ENCODE data around the gene IL17B.

Gene IL17B

DNA sequence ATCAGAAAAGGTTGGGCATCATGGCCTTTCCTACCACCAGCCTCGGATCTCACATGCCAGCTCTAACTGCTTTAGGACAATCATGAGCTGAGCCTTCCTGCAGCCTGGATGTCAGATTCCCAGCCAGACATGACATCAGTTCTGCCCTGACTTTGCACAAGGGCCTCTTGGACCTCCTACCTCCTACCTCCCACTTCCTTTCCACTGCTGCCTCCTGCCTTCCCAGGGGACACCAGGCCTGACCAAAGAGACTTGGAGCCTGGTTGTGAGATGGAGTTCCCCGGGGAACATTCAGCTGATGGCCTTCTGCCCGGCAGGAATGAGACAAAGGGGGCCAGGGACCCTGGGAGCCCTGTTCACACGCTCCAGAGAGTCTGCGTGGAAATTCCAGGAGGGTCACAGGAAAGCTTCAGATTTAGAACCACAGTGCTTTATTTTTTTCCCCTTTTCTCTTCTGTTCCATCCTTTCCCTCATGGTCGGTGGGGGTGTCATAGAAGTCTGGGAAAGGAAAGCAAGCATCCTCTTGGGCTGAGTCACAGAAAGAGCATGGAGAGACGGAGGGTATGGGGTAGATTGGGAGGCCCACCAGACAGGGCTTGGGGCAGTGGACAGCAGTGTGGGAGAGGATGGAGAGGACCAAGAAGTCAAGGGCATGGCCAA lies 35.4 kb upstream of the IL17B start:
- DNase-seq (ENCODE audit: low read depth in 3 of 3), result no peak

DNA sequence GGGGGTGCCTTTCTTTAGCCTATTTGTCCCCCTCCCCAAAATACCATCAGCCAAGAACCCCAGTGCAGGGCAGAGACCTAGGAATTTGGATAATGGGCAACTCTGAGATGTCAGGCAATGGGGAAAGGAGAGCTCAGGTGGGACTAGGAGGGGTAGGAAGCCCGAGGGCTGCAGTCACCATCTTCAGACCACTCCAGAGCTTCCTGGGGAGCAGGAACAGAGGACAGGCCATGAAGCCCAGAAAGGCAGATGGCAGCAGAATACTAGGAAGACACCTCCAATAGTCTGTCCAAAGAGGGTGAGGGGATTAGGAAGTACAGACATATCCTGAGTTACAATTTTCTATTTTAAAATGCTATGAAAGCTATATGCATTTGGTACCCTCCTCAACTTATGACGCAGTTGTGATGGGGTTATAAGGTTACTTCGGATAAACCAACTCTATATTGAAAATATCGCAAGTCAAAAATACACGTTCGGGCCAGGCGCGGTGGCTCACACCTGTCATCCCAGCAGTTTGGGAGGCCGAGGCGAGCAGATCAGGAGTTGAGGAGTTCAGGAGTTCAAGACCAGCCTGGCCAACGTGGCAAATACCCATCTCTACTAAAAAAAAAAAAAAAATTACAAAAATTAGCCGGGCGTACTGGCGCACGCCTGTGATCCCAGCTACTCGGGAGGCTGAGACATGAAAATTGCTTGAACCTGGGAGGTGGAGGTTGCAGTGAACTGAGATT lies 34.6 kb upstream of the IL17B start:
- DNase-seq (ENCODE audit: low read depth in 3 of 3), result no peak

DNA sequence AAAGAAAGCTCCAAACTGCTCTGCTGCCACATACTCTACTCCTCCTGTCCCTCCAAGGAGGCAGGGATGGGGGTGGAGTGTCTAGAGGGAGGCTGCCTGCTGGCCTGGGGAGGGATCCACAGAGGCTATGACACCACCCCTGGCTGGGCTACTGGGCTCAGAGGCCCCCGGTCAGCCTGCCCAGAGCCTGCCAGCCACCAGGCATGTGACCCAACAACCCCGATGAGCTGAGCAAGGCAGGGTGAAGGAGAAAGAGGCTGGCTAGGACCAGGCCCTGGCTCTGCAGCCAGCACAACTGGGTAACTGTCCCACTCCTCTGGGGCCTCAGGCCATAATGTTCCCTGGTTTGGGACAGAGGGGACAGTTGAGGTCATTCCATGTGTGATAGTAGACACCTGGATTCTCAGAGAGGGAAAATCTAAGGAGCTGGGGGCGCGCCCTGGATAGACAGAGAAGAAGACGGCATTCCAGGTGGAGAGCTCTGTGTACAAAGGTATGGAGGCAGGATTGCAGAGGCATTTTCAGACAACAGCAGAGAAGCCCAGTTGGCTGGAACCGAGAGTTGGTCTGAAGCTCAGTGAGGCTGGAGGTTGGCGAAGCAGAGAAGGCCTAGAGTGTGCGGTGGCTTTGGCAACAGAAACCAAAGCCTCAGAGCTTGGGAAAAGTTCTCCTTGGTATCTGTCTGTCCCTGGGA lies 33.8 kb upstream of the IL17B start:
- DNase-seq (ENCODE audit: low read depth in 3 of 3), result no peak

DNA sequence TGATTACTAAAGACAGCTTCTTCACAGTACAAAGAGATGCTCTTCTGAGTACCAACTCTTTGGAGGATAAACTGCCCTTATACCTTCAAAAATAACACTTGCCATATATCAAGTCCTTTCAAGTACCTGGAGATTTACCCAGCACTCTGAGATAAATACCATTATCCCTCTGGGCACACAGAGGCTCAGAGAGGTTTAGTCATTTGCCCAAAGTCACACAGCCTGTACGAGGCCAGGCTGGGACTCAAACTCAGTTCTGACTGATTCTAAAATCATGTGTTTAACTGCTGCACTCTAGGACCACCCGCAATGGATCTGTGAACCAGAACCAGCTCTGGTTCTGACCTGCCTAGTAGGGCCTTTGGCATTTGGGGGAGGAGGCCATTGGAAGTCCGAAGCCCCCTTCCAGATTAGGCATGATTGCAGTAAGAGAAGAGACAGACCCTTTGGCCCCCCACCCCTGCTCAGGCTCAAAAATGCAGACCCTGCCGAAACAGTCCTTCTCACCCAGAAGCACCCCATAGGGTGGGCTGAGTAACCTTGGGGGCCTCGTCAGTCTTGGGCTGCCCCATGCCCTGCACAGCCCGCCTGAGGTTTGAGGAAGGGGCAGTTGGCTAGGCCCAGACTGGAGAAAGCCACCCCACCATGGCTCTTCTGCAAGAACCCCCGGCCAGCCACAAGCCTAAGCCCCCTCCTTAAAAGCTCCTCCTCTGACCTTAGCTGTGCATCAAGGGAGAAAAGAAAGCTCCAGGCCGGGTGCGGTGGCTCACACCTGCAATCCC lies 32.8 kb upstream of the IL17B start:
- no peak for DNase-seq (ENCODE audit: low read depth in 3 of 3)

DNA sequence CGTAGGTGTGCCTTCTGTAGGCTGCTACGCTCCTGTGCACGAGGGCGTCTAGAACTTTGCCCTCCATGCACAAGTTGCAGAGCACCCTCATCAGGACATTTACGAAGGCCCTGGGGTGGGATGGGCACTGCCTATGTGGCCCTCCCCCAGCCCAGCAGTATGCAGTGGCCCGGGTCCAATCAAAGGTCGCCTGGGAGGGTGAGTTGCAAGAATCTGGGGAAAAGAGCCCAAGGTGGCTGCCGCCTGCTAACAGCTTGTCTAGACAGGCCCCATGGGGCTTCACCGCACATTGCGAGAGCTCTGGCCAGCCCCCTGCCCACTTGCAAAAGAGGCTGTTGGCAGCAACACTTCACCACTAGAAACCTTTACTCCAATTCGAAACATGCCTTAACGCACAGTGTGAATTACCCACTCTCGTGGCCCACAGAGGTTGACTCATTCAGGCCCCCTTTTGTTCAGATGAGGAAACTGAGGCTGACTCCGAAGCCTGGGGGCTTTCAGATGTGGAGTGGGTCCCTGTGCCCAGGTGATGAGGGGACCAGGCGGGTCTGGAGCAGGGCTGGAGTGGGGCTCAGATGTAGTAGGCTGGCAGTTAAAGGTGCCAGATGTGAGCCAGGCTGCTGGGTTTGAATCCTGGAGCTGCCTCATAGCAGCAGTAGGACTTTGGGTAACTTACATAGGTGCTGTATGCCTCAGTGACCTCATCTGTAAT lies 31.8 kb upstream of the IL17B start:
- DNase-seq (ENCODE audit: low read depth in 3 of 3), result no peak

DNA sequence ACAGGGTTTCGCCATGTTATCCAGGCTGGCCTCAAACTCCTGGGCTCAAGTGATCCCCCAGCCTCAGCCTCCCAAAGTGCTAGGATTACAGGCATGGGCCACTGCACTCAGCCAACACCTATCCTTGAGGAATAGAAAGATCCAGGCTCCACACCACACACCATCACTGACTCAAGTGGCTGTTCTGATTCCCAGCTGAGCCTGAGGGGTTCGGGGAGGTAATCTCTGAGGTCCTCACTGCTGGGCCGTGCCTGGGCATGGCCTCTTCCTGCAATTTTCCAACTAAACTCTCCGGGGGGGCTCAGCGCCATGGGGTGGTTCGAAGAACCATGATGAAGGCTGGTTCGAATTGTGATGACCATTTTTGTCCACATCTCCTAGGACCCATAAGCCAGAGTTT lies 31.0 kb upstream of the IL17B start:
- DNase-seq (ENCODE audit: low read depth in 3 of 3), result no peak

DNA sequence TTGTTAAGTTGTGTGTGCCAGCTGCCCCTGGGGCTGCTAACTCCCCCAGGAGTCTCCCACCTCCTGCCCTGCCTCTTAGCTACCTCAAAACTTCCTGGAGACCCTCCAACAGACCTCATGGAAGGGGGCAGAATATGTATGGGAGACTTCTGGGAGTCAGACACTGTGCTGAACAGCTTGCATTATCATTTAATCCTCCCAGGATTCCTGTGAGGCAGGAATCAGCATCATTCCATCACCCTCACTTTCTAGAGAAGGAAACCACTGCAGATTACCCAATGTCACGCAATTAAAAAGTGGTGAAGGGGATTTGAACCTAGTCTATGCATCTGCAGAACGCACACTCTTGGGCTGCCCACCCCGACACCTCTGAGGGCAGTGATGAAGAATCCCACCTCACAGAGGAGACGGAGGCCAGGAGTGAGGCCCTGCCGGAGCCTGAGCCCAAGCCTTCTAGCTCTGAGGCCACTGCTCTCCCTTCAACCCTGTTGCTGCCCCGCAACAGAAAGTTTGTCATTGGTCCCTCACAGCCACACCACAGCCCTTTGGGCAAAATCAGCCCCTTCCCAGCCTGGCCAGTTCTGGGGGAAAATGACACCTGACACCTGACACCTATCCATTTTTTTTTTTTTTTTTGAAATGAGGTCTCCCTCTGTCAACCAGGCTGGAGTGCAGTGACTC lies 30.3 kb upstream of the IL17B start:
- DNase-seq (ENCODE audit: low read depth in 3 of 3), result no peak

DNA sequence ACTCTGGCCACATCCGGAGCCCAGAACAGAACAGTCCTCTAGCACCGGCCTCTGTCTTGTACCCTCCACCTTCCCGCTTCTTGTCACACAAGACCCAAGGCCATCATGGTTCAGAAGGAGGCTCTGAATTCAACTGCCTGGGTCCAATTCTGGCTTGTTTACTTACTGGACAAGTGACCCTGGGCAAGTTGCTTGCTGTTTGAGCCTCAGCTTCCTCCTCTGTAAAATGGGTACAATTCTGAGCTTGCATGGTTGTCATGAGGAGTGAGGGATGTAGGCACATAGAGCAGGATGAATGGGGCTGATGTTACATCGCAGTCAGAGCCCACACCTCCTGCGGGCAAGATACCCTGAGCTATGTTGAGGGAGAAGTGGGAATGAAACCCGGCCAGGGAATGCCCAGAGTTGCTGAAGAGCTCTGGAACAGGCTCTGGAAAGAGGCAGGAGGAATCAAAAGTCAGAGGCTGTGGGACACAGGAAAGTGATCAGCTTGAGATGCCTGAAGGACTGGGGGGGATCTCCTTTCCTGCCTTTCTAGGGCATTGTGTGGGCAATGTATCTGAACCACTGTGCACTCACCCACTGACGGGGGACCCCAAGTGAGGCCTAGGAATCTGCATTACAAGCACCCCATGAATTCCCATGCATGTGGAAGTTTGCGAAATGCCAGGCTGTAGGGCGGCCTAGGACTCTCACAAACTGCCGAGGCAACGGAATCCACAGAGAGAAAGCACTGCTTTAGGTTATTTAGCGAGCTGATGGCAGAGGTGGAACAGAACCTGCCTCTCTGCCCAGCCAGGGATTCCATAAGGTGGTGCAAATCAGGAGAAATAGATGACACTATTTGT lies 29.4 kb upstream of the IL17B start:
- no peak for DNase-seq (ENCODE audit: low read depth in 3 of 3)

DNA sequence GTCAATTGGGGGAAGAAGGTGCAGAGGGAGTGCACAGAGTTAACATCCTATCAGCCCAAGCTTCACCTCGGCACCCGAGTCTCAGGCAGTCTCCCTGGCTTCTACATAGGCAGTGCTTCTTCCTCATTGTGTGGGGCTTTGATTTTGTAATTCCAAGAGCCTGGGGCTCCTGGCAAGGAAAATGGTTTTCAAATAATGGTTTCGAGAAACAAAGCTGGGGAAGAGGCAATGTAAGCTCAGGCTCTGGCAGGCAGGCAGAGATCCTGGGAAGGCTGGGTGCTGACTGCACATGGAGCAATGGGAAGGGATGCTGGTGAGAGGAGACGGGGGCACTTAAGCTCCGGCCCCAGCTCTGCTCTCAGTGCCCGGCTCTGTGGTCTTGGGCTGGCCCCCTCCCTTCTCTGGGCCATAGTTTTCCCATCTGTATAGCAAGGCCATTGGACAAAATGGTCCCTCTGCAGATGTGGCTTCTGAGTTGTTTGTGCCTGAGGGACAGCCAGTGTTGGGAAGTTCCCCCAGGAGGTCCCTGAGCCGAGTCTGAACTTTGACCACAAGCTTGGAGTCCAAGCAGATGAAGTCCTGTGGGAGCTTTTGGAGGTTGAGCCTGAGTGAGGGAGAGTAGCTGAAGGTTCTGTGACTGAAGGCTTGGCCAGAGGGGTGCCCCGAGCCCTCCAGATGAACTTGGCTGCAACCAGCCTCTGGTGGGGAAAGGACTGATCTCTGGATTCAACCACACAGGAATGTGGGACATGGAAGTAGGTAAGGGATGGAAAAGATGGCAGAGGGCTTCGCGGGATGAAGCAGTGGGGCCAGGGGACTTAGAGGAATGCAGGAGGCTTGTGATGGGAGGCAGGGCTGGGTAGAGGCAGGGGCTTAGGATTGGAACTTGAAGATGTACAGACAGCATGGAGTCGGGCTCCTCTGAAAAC lies 28.5 kb upstream of the IL17B start:
- DNase-seq (ENCODE audit: low read depth in 3 of 3), result no peak

DNA sequence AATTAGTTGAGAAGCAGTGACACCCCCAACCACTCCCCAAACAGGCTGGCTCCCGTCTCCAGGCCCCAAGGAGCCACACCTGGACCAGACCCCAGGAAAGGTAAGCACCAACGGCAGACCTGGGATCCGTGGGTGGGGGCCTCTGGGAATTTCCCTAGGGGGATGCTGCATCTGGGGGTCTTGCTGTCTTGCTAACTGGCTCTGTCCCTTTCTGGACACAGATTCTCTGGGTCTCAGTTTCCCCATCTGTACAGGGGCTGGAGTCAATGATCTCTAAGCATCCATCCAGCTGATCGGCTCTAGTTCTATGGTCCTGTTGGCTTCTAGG lies 27.9 kb upstream of the IL17B start:
- DNase-seq (ENCODE audit: low read depth in 3 of 3), result no peak

DNA sequence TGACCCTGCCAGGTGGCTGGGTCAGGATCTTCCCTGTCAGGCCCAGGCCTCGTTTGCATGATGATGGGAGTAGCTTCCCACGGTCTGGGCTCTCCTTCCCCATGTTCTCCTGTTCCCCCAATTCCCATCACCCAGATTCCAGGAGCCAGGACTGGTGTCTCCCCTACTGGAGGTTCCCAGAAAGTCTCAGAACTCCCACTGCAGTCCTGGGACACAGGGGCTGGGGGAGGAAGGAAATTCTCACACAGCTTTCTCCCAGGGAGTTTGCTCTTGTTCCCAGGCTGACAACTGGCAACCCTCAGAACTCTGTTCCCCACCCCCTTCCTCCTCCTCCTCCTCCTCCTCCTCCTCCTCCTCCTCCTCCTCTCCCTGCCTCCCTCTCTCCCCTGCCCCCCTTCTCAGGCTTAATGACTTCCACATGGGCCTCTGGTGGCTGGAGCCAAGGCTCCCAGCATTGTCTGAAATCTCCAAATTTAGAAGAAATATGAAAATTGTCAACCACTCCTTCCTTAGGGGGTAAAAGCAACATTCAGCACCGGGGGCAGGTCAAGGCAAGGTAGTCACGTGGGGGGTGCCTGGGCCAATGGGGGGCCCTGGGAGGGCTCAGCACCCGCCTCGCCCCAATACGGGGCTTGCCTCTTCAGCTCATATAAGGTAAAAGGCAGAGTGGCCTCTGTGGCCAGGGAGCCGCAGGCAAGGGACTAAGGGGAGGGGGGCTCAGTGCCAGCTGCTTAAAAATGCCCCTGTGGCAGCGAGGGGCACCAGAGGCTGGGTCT lies 27.3 kb upstream of the IL17B start:
- no peak for DNase-seq (ENCODE audit: low read depth in 3 of 3)

DNA sequence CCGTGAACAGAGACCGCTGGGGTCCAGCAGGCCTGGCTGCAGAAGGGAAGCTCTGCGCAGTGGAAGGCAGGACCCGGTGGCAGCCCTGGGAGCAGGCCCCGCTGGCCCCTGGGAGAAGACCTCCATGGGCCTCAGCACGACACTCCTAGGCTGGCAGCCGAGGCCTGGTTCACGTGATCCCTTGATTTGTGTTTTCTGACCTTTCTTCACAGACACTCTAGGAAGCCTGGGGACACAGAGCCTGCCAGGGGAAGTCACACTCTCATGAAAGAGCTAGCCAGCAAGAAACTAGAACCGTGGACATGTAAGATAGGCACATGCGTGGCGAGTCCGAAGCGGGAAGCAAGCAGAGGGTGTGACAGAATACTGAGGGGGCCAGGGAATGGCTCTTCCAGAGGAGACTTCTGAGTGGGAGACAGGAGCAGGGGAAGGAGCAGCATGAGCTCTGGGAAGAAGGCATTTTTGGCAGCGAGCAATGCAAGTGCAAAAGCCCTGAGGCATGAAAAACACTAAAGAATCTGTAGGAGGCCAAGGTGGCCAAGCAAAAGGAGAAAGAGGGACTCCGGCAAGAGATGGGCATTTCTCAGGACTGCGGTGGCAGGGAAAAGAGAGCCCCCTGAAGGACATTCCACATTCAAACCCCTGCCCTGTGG lies 26.6 kb upstream of the IL17B start:
- no peak for DNase-seq (ENCODE audit: low read depth in 3 of 3)

DNA sequence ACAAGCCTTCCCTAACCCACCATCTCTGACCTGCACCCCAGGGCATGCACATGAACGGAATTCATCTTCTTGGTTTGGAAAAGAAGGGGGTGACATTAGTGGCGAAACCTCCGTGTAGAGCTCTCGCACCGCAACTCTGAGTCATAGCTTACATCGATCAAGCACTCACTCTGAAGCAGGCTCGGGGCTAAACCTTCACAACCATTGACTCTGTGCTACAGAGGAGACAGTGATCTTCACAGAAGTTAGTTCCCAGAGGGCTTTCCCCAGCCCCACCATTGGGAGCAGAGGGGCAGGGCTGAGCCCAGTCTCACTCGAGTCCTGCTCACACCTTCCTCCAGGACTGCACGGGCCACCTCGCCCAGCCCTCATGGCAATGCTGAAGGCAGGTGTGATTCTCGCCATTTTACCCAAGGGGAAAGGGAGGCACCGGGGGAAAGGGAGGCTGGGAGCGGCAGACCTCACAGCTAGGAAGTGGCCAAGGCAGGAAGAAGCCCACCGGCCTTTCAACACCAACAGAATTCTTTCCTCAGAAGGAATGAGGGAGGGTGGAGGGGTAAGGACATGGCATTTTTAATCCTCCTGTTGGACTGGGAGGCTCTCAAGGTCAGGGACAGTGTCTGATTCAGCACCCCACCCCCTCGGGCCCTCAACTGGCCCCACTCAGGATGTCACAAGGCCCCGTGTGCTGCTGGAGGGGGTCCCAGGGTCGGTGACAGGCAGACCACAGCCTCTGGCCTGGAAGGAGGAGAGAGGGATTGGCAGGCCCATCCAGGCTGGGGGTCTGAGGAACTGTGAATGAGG lies 25.9 kb upstream of the IL17B start:
- DNase-seq (ENCODE audit: low read depth in 3 of 3), result no peak

DNA sequence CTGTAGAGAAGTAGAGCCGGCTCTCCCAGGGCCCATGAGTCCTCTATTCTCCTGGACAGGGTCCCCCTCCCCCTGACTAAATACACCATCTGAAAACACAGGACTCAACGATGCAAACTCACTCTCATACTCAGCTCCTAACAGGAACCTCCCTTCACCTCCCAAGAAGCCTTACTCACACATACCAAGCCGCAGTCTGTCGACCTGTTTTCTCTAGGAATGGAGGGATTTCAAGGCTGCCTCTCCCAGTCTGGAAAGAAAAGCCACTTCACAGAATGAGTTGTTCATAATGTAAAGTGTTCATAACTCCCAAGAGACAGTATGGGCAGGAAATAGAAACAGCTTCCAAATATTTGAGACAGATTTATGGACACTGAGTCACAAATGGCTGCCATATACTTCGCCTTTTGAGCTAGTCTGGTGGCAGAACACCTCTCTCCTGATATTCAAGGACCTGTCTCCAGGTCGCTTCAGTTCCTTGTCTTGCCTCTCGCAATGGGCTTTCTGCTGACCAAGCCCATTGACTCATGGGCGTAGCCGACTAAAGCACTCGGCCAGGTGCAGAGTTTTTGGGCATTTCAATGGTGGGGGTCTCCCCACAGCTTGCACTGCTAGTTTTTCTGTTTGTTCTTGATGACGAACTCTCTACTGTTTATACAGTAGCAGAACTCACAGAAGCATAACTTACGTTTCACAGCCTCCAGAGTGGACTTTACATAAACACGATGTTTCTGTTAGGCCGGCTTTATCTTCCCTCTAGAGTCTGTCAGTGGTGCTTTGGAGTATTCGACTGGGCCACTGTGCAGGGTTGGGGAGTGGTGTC lies 25.0 kb upstream of the IL17B start:
- no peak for DNase-seq (ENCODE audit: low read depth in 3 of 3)

DNA sequence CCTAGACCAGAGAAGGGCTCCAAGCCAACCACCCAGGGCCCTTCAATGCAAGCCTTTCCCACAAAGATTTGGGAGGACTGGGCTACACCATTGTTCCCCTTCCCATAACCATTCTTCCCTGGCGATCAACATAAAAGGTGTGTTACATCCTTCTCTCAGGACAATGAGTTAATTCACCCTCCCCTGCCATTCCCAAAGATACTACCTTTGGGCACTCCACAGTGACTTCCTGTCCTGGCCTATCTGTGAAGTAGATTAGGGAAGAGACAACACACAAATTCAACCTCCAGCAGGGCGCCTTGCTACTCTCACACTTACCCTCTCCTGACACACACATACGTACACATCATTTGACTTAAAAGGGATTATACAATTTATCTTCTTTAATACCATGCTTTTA lies 23.2 kb upstream of the IL17B start:
- no peak for DNase-seq (ENCODE audit: low read depth in 3 of 3)

DNA sequence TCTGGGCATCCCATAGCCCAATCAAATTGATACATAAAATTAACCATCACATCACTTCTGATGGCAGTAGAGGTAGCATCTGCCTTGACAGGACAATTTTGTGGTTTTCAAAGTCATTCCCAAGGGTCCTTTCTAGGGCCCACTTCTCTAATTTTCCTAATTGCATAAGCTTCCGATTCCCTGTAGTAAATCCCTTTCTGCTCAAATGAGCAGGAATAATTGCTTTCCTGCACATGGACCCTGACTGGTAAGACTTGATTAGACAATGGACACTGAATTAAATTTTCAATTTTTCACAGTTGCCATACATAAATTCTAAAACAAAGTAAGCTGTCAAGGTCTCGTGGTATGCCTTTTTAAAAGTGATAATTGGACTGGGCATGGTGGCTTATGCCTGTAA lies 22.0 kb upstream of the IL17B start:
- DNase-seq (ENCODE audit: low read depth in 3 of 3), result no peak
